Karpas-422 (cell line): Measurements from ENCODE around the gene ELF2. TPM values are rescaled to one million over a fixed set of nuclear protein-coding genes. Genes with fewer than 3 reads are reported as not detected.

ENCODE experiments used
- DNase-seq: peaks from one replicate; pipeline ENCODE4 v3.0.0-alpha.2; 2015
- H2AFZ ChIP-seq: fragments of 200-600 bp; sonication (generic); 2 replicates; pipeline ENCODE4 v1.6.1; 2014; ENCODE audit warnings: antibody characterized with exemption, low read length, mixed read lengths
- H3K27ac ChIP-seq: fragments of 200-600 bp; sonication (generic); 2 replicates; pipeline ENCODE4 v1.5.1; 2014; ENCODE audit warnings: mild to moderate bottlenecking, low read length, moderate library complexity
- H3K27me3 ChIP-seq: fragments of 200-600 bp; sonication (generic); 2 replicates; pipeline ENCODE4 v1.6.1; 2014; ENCODE audit warnings: low read length, mixed read lengths
- H3K36me3 ChIP-seq: fragments of 200-600 bp; sonication (generic); 2 replicates; pipeline ENCODE4 v1.6.1; 2014; ENCODE audit warnings: low read length, mixed read lengths; ENCODE audit not compliant: insufficient read depth
- H3K4me1 ChIP-seq: fragments of 200-600 bp; sonication (generic); 2 replicates; pipeline ENCODE4 v1.6.1; 2014; ENCODE audit warnings: mild to moderate bottlenecking, low read length, mixed read lengths
- H3K4me2 ChIP-seq: fragments of 200-600 bp; sonication (generic); 2 replicates; pipeline ENCODE4 v1.6.1; 2014; ENCODE audit warnings: low read length, low read depth, mild to moderate bottlenecking; ENCODE audit not compliant: poor library complexity, severe bottlenecking
- H3K4me3 ChIP-seq: fragments of 200-600 bp; sonication (generic); 2 replicates; pipeline ENCODE4 v1.5.1; 2014; ENCODE audit warnings: mild to moderate bottlenecking, antibody characterized with exemption, low read length, mixed read lengths
- H3K79me2 ChIP-seq: fragments of 200-600 bp; sonication (generic); 2 replicates; pipeline ENCODE4 v1.6.1; 2014; ENCODE audit warnings: mild to moderate bottlenecking, low read length, mixed read lengths
- H3K9ac ChIP-seq: fragments of 200-600 bp; sonication (generic); 2 replicates; pipeline ENCODE4 v1.6.0; 2014; ENCODE audit warnings: low read length
- H3K9me2 ChIP-seq: fragments of 200-600 bp; sonication (generic), shearing (Covaris generic); replicated peaks from 2 replicates; pipeline ENCODE4 v1.6.0; 2014; ENCODE audit warnings: mild to moderate bottlenecking, low read length, moderate library complexity; ENCODE audit not compliant: insufficient read depth
- H3K9me3 ChIP-seq: fragments of 300-700, 200-600 bp; sonication (generic); 2 replicates; pipeline ENCODE4 v1.6.1; 2014; ENCODE audit warnings: low read length, mixed read lengths
- H4K20me1 ChIP-seq: fragments of 200-600 bp; sonication (generic); 2 replicates; pipeline ENCODE4 v1.6.1; 2014; ENCODE audit warnings: mild to moderate bottlenecking, antibody characterized with exemption, low read length, low read depth; ENCODE audit not compliant: insufficient read depth
- total RNA-seq: library from RNA; depleted of rRNA; stranded (reverse); fragments of >200 nt; shearing (Covaris generic); gene quantifications from 2 replicates; pipeline ENCODE4 v1.2.3, GENCODE V29; 2014; ENCODE audit warnings: low replicate concordance

Gene ELF2
- total RNA-seq, 1 experiment from 2014 or later: 33.1 TPM

DNA sequence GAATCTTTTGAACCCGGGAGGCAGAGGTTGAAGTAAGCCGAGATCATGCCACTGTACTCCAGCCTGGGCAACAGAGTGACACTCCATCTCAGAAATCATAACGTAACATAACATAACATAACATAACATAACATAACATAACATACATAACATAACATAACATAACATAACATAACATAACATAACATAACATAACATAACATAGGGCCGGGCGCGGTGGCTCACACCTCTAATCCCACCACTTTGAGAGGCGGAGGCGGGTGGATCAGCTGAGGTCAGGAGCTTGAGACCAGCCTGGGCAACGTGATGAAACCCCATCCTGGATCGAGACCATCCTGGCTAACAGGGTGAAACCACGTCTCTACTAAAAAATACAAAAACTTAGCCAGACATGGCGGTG lies 84.7 kb downstream of the ELF2 start:
- Histone ChIP-seq H3K4me1 (no peaks in the 10 kb centered on the region), H3K4me3 (no peak overlapping the region), H3K27me3 (no peaks in the 10 kb centered on the region), H3K36me3 (no peaks in the 10 kb centered on the region), H3K4me2 (no peak overlapping the region), H3K27ac (no peak overlapping the region), H3K9ac (no peak overlapping the region), H3K9me2 (no peaks in the 10 kb centered on the region), H2AFZ (no peak overlapping the region), H4K20me1 (no peaks in the 10 kb centered on the region), H3K79me2 (no peaks in the 10 kb centered on the region), H3K9me3 (no peaks in the 10 kb centered on the region)
- no peak for DNase-seq

DNA sequence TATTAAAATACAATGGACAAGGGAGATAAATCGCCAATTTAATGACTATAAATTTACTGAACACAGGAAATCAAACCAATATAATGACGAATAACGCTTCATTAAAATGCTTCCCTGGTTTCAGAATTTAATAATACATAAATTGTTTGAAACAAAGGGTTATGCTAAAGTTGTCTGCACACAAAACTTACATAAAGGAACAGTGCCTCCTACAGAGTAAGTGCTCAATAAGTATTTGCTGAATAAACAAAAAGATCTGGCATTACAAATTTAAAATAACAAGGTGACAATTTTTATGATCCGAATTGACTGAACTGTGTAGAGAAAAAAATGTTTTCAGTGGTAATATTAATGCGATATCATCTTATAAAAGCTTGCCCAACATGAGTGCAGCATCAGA lies 91.9 kb downstream of the ELF2 start:
- H3K4me1 ChIP-seq: peaks cover 33% of the 10 kb centered on the region
- peaks cover 36% of the 10 kb centered on the region for H3K79me2 ChIP-seq
- peak overlapping the region; percentile 98 for H3K4me3 ChIP-seq
- peak overlapping the region; percentile 93 for H3K27ac ChIP-seq
- peak overlapping the region; percentile 80 for H3K4me2 ChIP-seq
- no peaks in the 10 kb centered on the region for H3K9me3 ChIP-seq
- peak overlapping the region; percentile 82 for H2AFZ ChIP-seq
- peaks cover 2% of the 10 kb centered on the region; the same call in 1 of the 2 replicates for H3K36me3 ChIP-seq
- no peaks in the 10 kb centered on the region for H3K27me3 ChIP-seq
- H4K20me1 ChIP-seq: 0 out of 2 replicates have a peak, but pooled peaks cover 7% of the 10 kb centered on the region
- H3K9me2 ChIP-seq: no peaks in the 10 kb centered on the region
- peak overlapping the region; percentile 98 for H3K9ac ChIP-seq
- no peak for DNase-seq

DNA sequence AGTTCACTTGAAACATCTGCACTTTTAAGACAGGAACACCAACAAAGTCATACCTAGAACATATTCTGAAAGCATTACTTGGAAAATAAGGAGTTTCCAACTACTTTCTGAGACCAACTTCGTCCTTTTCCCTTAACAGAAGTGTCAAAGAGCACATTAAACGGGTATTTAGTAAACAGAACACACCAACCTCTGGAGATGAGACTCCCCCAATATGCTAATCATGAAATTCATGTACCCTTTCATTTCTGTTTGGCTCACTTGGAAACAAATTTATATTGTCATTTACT lies 92.3 kb downstream of the ELF2 start:
- peak; percentile 51 for DNase-seq
- H3K4me3 ChIP-seq: peak overlapping the region; percentile 98
- peak overlapping the region; percentile 93 for H3K27ac ChIP-seq
- peak overlapping the region; percentile 80 for H3K4me2 ChIP-seq
- no peaks in the 10 kb centered on the region for H3K9me2 ChIP-seq
- H3K9me3 ChIP-seq: no peaks in the 10 kb centered on the region
- H3K79me2 ChIP-seq: peaks cover 39% of the 10 kb centered on the region
- H3K27me3 ChIP-seq: no peaks in the 10 kb centered on the region
- peak overlapping the region; percentile 82 for H2AFZ ChIP-seq
- H3K4me1 ChIP-seq: peaks cover 36% of the 10 kb centered on the region
- peaks cover 5% of the 10 kb centered on the region; the same call in 1 of the 2 replicates for H3K36me3 ChIP-seq
- 0 out of 2 replicates have a peak, but pooled peaks cover 7% of the 10 kb centered on the region for H4K20me1 ChIP-seq
- peak overlapping the region; percentile 98 for H3K9ac ChIP-seq

DNA sequence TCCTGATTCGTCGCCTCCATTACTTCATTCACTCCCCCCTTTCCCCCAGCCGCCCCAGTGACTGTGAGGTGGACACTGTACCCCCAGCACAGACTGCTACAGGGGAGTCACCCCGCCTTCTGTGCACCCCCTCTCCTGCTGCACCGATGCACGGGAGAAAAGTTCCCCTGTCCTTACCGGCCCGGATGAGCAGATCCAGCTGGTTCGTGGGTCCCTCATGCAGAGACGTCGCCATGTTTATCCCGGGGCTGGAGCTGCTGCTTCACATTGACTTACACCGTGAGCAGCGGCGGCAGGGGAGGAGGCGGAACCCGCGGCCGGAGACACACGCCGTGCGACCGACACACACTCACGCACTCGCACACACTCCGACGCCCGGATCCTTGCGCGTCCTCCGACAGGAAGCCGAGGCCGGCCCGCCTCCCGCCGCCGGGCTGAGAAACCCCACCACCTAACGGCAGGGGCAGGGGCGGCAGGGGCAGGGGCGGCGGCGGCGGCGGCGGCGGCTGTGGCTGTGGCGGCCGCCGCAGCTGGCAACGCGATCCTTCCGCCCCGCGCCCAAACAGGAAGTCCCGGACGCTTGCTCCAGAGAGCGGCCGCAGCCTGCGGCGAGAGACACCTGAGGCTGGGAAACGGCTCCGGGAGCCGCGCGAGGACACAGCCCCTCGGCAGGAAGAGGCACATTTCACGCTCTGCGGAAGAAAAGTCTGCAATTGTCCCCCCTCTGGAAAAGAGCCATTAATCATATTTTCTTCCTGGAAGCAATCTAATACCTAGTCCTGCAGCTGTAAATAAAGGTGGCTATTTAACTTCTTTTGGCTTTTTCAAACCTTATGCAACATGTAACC lies 92.8 kb downstream of the ELF2 start:
- peak; percentile 95 for DNase-seq
- Histone ChIP-seq H3K4me1 (peaks cover 40% of the 10 kb centered on the region), H4K20me1 (0 out of 2 replicates have a peak, but pooled peaks cover 7% of the 10 kb centered on the region), H3K9ac (peak overlapping the region; percentile 98), H3K4me2 (peak overlapping the region; percentile 80), H3K27me3 (no peaks in the 10 kb centered on the region), H3K79me2 (peaks cover 45% of the 10 kb centered on the region), H3K4me3 (peak overlapping the region; percentile 98), H2AFZ (peak overlapping the region; percentile 82), H3K27ac (peak overlapping the region; percentile 93), H3K9me2 (no peaks in the 10 kb centered on the region), H3K9me3 (no peaks in the 10 kb centered on the region), H3K36me3 (peaks cover 5% of the 10 kb centered on the region; the same call in 1 of the 2 replicates)

DNA sequence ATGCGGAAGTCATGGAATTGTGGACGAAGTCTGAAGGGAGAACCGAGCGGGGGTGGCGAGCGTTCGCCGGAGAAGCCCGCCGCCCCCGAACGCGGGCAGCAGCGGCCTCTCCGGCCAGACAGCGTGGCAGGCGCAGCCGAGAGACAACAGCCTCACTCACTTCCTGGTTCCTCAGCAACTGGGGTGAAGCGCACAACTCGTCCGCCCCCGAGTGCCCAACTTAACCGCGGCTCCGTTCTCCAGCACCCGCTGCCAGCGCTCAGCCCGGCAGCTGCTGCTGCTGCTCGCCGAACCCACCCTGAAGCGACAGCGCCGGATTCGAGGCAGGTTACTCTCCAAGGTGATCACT lies 93.4 kb downstream of the ELF2 start:
- Histone ChIP-seq H3K4me3 (peak overlapping the region; percentile 98), H3K9me3 (no peaks in the 10 kb centered on the region), H3K9me2 (no peaks in the 10 kb centered on the region), H3K4me1 (peaks cover 46% of the 10 kb centered on the region), H4K20me1 (0 out of 2 replicates have a peak, but pooled peaks cover 7% of the 10 kb centered on the region), H3K27me3 (no peaks in the 10 kb centered on the region), H3K36me3 (peaks cover 5% of the 10 kb centered on the region; the same call in 1 of the 2 replicates), H3K4me2 (peak overlapping the region; percentile 80), H3K79me2 (peaks cover 51% of the 10 kb centered on the region), H3K27ac (peak overlapping the region; percentile 93), H2AFZ (peak overlapping the region; percentile 75; the same call in 1 of the 2 replicates), H3K9ac (peak overlapping the region; percentile 98)
- peak; percentile 84 for DNase-seq

DNA sequence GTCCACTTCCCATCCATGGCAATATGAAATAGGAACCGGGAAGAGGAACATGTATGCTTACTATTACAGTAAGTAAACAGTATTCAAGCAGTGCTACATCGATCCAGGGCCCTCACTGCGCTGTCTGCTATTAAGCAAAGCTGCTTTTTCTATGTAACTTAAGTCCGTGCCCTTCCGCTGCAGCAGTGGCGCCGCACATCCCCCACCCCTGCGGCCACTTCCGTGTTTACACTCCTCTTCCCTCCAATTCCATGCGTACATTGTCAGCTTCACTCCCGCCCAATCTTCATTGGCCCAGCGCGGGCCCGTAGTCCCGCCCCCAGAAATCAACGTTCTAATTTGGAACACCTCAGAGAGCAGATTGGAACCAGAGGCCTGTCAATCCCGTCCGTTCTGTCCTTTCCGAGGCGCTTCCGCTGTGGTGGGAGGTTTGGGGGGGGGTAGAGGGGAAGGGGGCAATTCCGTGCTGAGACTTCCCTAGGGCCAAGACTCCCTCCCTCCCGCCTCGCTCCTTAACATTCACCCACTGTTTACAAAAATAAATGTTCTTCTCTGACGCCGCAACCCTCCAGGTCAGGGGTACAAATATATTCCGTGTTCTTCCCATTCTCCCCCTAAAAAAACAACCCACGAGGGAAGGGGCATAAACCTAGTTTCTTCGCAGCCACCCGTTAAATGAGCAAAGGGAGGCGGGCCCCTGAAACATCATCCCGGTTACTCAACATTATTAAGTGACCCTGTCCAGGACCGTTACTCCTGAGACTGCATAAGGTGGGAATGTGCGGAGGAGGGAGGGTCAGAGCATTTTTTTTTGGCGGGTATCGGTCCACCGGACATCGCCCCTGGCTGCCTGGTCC lies 94.0 kb downstream of the ELF2 start:
- Histone ChIP-seq H3K4me1 (peaks cover 52% of the 10 kb centered on the region), H4K20me1 (0 out of 2 replicates have a peak, but pooled peaks cover 7% of the 10 kb centered on the region), H2AFZ (peak overlapping the region; percentile 49; the same call in 1 of the 2 replicates), H3K79me2 (peaks cover 57% of the 10 kb centered on the region), H3K9ac (peak overlapping the region; percentile 98), H3K9me3 (no peaks in the 10 kb centered on the region), H3K9me2 (no peaks in the 10 kb centered on the region), H3K4me3 (peak overlapping the region; percentile 98), H3K4me2 (peak overlapping the region; percentile 80), H3K27me3 (no peaks in the 10 kb centered on the region), H3K36me3 (peaks cover 5% of the 10 kb centered on the region; the same call in 1 of the 2 replicates), H3K27ac (peak overlapping the region; percentile 93)
- DNase-seq: peak; percentile 99

DNA sequence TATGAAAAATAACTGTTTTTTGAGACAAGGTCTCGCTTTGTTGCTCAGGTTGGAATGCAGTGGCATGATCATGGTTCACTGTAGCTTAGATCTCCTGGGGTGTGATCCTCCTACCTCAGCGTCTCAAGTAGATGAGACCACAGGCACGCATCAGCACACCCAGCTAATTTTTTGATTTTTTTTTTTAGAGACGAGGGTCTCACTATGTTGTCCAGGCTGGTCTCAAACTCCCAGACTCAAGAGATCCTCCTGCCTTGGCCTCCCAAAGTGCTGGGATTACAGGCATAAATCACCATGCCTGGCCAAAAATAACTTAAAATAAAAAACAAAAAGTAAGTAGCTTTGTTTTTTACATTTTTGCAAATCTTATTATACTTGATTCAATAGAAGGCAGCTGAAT lies 98.1 kb downstream of the ELF2 start:
- DNase-seq: no peak
- Histone ChIP-seq H3K9me3 (no peaks in the 10 kb centered on the region), H4K20me1 (peaks cover 12% of the 10 kb centered on the region; the same call in 1 of the 2 replicates), H2AFZ (no peak overlapping the region), H3K36me3 (peaks cover 5% of the 10 kb centered on the region; the same call in 1 of the 2 replicates), H3K4me3 (no peak overlapping the region), H3K79me2 (peaks cover 98% of the 10 kb centered on the region), H3K4me1 (peaks cover 60% of the 10 kb centered on the region), H3K27ac (no peak overlapping the region), H3K9me2 (no peaks in the 10 kb centered on the region), H3K4me2 (peak overlapping the region; percentile 5), H3K27me3 (no peaks in the 10 kb centered on the region), H3K9ac (no peak overlapping the region)
